Measurements from ENCODE around the gene PPP1R15B. TPM values are rescaled to one million over a fixed set of nuclear protein-coding genes. Genes with fewer than 3 reads are reported as not detected.

PPP1R15B gene
- total RNA-seq, 1 donor from 2014 or later: 43.2 TPM

DNA sequence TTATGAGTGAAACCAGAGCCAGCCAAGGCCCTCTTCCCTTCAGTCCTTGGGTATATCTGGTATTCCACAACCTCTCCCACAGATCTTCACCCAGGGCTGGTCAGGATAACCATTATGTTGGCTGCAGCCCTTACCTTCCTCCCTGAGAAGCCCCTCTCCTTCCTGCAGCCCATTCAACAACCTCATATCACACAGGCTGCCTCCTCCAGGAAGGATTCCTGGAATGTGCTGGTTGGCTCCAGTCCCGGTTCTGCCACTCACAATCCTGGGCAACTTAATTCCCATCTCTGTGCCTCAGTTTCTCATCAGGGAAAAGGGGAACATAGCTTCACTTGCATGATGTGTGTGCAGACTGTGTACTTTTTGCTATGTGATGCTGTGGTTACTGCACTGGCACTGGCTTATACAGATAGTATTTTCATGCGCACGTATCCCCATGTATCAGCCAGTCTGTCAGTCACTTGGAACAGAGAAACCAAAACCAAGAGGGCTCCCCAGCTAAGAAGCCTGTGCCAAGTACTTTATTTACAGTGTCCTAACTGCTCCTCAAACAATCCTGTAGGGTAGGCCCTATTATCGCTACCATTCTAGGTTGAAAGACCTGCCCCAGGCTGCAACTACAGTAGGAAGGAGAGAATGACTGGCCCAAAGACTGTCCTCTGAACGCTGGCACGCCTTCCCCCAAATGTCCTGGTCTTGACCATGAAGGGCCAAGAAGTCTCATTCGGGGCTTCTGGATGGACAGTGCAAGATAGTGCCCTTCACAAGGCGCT lies 39.9 kb upstream of the PPP1R15B start:
- H3K4me1 Mint-ChIP-seq (ENCODE audit: unreplicated experiment): peaks cover 62% of the 10 kb centered on the region
- no peak for DNase-seq (ENCODE audit: low spot score)

GRCh38 chr1:204450461-204451257 lies 39.0 kb upstream of the PPP1R15B start:
- H3K4me1 Mint-ChIP-seq (ENCODE audit: unreplicated experiment): peaks cover 58% of the 10 kb centered on the region
- TF ChIP-seq, protein P1, sequence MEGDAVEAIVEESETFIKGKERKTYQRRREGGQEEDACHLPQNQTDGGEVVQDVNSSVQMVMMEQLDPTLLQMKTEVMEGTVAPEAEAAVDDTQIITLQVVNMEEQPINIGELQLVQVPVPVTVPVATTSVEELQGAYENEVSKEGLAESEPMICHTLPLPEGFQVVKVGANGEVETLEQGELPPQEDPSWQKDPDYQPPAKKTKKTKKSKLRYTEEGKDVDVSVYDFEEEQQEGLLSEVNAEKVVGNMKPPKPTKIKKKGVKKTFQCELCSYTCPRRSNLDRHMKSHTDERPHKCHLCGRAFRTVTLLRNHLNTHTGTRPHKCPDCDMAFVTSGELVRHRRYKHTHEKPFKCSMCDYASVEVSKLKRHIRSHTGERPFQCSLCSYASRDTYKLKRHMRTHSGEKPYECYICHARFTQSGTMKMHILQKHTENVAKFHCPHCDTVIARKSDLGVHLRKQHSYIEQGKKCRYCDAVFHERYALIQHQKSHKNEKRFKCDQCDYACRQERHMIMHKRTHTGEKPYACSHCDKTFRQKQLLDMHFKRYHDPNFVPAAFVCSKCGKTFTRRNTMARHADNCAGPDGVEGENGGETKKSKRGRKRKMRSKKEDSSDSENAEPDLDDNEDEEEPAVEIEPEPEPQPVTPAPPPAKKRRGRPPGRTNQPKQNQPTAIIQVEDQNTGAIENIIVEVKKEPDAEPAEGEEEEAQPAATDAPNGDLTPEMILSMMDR (IDR thresholded peaks at IDR 0.05; ENCODE audit: unreplicated experiment): no peak
- peak overlapping the region; percentile 62 for H3K4me3 Mint-ChIP-seq (ENCODE audit: unreplicated experiment)
- H3K9me3 Mint-ChIP-seq (ENCODE audit: unreplicated experiment): no peaks in the 10 kb centered on the region
- H3K36me3 Mint-ChIP-seq (ENCODE audit: low read depth, unreplicated experiment): peaks cover 65% of the 10 kb centered on the region
- H3K27me3 Mint-ChIP-seq (ENCODE audit: unreplicated experiment): peaks cover 23% of the 10 kb centered on the region
- DNase-seq (ENCODE audit: low spot score): no peak
- H3K27ac Mint-ChIP-seq (ENCODE audit: unreplicated experiment): peak overlapping the region; percentile 80

More for the DNA sequence above, 39.9 kb upstream of the PPP1R15B start:
- Mint-ChIP-seq H3K27me3 (ENCODE audit: unreplicated experiment) (peaks cover 23% of the 10 kb centered on the region), H3K36me3 (ENCODE audit: low read depth, unreplicated experiment) (peaks cover 65% of the 10 kb centered on the region), H3K9me3 (ENCODE audit: unreplicated experiment) (no peaks in the 10 kb centered on the region), H3K4me3 (ENCODE audit: unreplicated experiment) (peak overlapping the region; percentile 56), H3K27ac (ENCODE audit: unreplicated experiment) (peak overlapping the region; percentile 75)
- TF ChIP-seq, protein P1 (IDR thresholded peaks at IDR 0.05; ENCODE audit: unreplicated experiment): no peak

GRCh38 chr1:204449678-204450280 lies 38.2 kb upstream of the PPP1R15B start:
- H3K4me1 Mint-ChIP-seq (ENCODE audit: unreplicated experiment): peaks cover 55% of the 10 kb centered on the region
- DNase-seq (ENCODE audit: low spot score): no peak

GRCh38 chr1:204448991-204449677 lies 37.5 kb upstream of the PPP1R15B start:
- TF ChIP-seq, protein P1 (IDR thresholded peaks at IDR 0.05; ENCODE audit: unreplicated experiment): no peak
- Mint-ChIP-seq H3K9me3 (ENCODE audit: unreplicated experiment) (no peaks in the 10 kb centered on the region), H3K4me1 (ENCODE audit: unreplicated experiment) (peaks cover 49% of the 10 kb centered on the region), H3K4me3 (ENCODE audit: unreplicated experiment) (peak overlapping the region; percentile 42), H3K27me3 (ENCODE audit: unreplicated experiment) (peaks cover 23% of the 10 kb centered on the region), H3K27ac (ENCODE audit: unreplicated experiment) (peak overlapping the region; percentile 52), H3K36me3 (ENCODE audit: low read depth, unreplicated experiment) (peaks cover 72% of the 10 kb centered on the region)
- DNase-seq (ENCODE audit: low spot score): no peak

More at GRCh38 chr1:204449678-204450280, 38.2 kb upstream of the PPP1R15B start:
- Mint-ChIP-seq H3K36me3 (ENCODE audit: low read depth, unreplicated experiment) (peaks cover 70% of the 10 kb centered on the region), H3K9me3 (ENCODE audit: unreplicated experiment) (no peaks in the 10 kb centered on the region), H3K27ac (ENCODE audit: unreplicated experiment) (no peak overlapping the region), H3K27me3 (ENCODE audit: unreplicated experiment) (peaks cover 23% of the 10 kb centered on the region), H3K4me3 (ENCODE audit: unreplicated experiment) (no peak overlapping the region)
- TF ChIP-seq, protein P1 (IDR thresholded peaks at IDR 0.05; ENCODE audit: unreplicated experiment): no peak

Data from endothelial cell (in vitro differentiated cells).